ENCODE measurements around the gene RPGRIP1L.
"Not testable (repeated sequence)": the region's sequence is repeated elsewhere in the genome, so short reads cannot be mapped to it uniquely, and the experiment has no call there.

Gene RPGRIP1L

GRCh38 chr16:53712065-53712464 is 8.4 kb upstream of the RPGRIP1L start:
- no peak for DNase-seq (ENCODE audit: low read depth in 2 of 2)

GRCh38 chr16:53711390-53711789 is 7.7 kb upstream of the RPGRIP1L start:
- DNase-seq (ENCODE audit: low read depth in 2 of 2): no peak

GRCh38 chr16:53708490-53708889 is 4.8 kb upstream of the RPGRIP1L start:
- no peak for DNase-seq (ENCODE audit: low read depth in 2 of 2)

- no peak for DNase-seq (ENCODE audit: low read depth in 2 of 2)
These were observed 4.0 kb upstream of the RPGRIP1L start for GRCh38 chr16:53707671-53708070.

GRCh38 chr16:53704445-53704813 is 770 bp upstream of the RPGRIP1L start:
- DNase-seq (ENCODE audit: low read depth in 2 of 2): no peak

GRCh38 chr16:53698271-53698670 is 5.4 kb downstream of the RPGRIP1L start:
- not testable (repeated sequence) for DNase-seq (ENCODE audit: low read depth in 2 of 2)

GRCh38 chr16:53695070-53695469 is 8.6 kb downstream of the RPGRIP1L start:
- no peak for DNase-seq (ENCODE audit: low read depth in 2 of 2)

- no peak for DNase-seq (ENCODE audit: low read depth in 2 of 2)
These were observed 10.3 kb downstream of the RPGRIP1L start for GRCh38 chr16:53693320-53693719.

GRCh38 chr16:53692146-53692545 is 11.5 kb downstream of the RPGRIP1L start:
- no peak for DNase-seq (ENCODE audit: low read depth in 2 of 2)

- no peak for DNase-seq (ENCODE audit: low read depth in 2 of 2)
These were observed 12.9 kb downstream of the RPGRIP1L start for GRCh38 chr16:53690771-53691170.

- no peak for DNase-seq (ENCODE audit: low read depth in 2 of 2)
These were observed 14.0 kb downstream of the RPGRIP1L start for GRCh38 chr16:53689636-53690035.

GRCh38 chr16:53686710-53687109 is 16.9 kb downstream of the RPGRIP1L start:
- no peak for DNase-seq (ENCODE audit: low read depth in 2 of 2)

GRCh38 chr16:53685334-53685733 is 18.3 kb downstream of the RPGRIP1L start:
- not testable (repeated sequence) for DNase-seq (ENCODE audit: low read depth in 2 of 2)

GRCh38 chr16:53681354-53681753 is 22.3 kb downstream of the RPGRIP1L start:
- DNase-seq (ENCODE audit: low read depth in 2 of 2): no peak

- no peak for DNase-seq (ENCODE audit: low read depth in 2 of 2)
These were observed 22.9 kb downstream of the RPGRIP1L start for GRCh38 chr16:53680756-53681155.

- DNase-seq (ENCODE audit: low read depth in 2 of 2): no peak
These were observed 24.8 kb downstream of the RPGRIP1L start for GRCh38 chr16:53678756-53679343.

GRCh38 chr16:53678155-53678554 is 25.5 kb downstream of the RPGRIP1L start:
- no peak for DNase-seq (ENCODE audit: low read depth in 2 of 2)

GRCh38 chr16:53673189-53673588 is 30.5 kb downstream of the RPGRIP1L start:
- DNase-seq (ENCODE audit: low read depth in 2 of 2): no peak

- no peak for DNase-seq (ENCODE audit: low read depth in 2 of 2)
These were observed 31.2 kb downstream of the RPGRIP1L start for GRCh38 chr16:53672461-53672860.

GRCh38 chr16:53668869-53669268 is 34.8 kb downstream of the RPGRIP1L start:
- no peak for DNase-seq (ENCODE audit: low read depth in 2 of 2)

GRCh38 chr16:53666786-53667415 is 36.8 kb downstream of the RPGRIP1L start:
- no peak for DNase-seq (ENCODE audit: low read depth in 2 of 2)

GRCh38 chr16:53664724-53665345 is 38.8 kb downstream of the RPGRIP1L start:
- DNase-seq (ENCODE audit: low read depth in 2 of 2): no peak

- DNase-seq (ENCODE audit: low read depth in 2 of 2): no peak
These were observed 41.6 kb downstream of the RPGRIP1L start for GRCh38 chr16:53662072-53662471.
